COLO668 (cell line): ENCODE measurements around the gene ALPG.
A peak's percentile ranks its signal among the peaks of the same experiment; 100 is the strongest.
"Not testable (repeated sequence)": the region's sequence is repeated elsewhere in the genome, so short reads cannot be mapped to it uniquely, and the experiment has no call there.

ENCODE experiments used
- DNase-seq: peaks from one replicate; lab custom pipeline; 2025; ENCODE audit not compliant: unreplicated experiment; lab: John Stamatoyannopoulos, UW

The ALPG gene

DNA sequence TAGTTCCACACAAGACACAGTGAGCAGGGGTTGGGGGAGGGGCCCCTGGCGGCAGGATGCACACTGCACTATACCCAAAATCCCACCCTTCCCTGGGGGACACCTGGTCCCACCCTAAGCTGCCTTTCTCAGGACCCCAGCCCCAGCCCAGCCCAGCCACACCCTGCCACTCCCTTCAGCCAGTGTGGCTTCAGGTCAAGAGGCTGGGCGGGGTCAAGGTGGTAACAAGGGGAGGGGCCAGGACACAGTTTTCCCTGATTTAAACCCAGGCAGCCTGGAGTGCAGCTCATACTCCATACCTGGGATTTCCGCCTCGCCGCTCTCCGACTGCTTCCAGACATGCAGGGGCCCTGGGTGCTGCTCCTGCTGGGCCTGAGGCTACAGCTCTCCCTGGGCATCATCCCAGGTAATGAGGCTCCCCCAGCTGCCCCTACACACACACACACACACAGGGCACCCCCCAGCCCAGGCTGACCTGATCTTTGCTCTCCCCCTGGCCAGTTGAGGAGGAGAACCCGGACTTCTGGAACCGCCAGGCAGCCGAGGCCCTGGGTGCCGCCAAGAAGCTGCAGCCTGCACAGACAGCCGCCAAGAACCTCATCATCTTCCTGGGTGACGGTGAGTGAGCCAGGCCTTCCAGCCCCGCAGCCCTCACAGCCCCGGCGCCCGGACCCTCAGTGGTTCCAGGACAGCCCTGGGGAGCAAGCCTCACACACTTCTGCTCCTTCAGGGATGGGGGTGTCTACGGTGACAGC, at the start of gene ALPG:
TSS of gene ALPG (plus strand) at position 289 of the 755 bp plus-strand sequence. CDS start at position 340, 51 bp downstream.
- DNase-seq: no peak

DNA sequence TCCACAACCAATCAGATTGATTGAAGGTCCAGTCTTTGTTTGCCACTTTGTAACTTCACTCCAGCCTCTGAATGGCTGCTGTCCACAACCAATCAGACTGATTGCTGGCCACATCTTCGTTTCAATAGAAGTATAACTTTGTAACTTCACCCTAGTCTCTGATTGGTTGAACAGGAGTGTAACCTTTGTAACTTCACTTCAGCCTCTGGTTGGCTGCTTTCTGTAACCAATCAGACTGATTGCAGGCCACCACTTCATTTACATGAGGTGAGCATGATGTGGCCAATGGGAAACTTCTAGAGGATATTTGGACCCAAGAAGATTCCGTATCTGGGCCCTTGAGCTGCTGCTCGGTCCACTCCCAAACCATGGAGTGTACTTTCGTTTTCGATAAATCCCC, 45.0 kb upstream of the ALPG start:
- no peak for DNase-seq

DNA sequence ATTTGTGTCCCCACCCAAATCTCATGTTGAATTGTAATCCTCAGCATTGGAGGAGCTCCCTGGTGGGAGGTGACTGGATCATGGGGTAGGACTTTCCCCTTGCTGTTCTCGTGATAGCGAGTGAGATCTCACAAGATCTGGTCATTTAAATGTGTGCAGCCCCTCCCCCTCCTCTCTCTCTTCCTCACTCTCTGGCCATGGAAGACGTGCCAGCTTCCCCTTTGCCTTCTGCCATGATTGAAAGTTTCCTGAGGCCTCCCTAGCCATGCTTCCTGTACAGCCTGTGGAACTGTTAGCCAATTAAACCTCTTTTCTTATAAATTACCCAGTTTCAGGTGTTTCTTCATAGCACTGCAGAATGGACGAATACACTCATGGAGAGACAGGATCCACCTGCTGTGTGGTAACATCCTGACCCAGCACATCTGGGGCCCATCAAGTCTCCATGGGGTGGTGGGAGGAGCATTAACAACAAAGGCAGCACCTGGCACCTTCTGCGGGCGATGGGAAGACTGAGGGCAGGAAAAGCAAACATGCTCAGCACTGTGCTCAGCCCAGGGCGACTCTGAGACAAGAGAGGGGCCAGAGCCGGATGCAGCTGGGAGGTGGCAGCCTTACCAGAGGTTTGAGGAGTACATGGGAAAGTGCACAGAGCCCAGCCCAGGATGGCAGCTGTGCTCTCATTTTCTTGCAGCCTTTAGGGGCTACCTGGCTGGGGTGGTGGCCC, 44.3 kb upstream of the ALPG start:
- DNase-seq: peak; percentile 89

DNA sequence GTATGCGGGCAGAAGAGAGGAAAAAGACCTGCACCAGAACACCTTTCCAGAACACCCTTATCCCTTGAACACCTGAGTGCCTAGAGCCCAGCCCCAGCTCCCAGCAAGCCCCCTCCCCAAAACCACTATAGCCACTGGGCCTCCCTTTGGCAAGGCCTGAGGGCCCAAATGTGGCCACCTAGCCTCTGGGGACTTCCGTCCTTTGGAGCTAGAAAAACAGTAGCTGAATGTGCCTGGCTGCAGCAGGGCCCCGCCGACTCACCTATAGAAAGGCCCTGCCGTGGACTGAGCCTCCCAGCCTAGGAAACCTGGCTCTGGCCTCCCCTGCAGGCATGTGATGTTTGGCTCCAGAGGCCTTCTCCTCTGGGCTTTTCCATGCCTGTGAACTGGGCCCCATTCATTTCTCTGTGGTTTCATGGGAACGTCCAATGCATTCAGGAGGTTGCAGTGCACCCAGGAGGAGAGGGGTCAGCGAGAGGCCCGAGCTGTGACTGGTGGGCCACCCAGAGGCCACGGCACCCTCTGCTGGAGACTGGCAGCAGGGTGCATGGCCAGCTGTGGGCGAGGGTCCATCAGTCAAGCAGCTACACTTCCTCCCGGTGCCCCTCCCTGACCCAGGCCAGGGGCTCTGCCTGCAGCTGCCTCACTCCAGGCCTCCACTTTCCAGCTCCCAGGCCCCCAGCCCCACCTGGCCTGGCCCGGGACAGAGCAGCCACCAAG, 43.4 kb upstream of the ALPG start:
- not testable (repeated sequence) for DNase-seq

DNA sequence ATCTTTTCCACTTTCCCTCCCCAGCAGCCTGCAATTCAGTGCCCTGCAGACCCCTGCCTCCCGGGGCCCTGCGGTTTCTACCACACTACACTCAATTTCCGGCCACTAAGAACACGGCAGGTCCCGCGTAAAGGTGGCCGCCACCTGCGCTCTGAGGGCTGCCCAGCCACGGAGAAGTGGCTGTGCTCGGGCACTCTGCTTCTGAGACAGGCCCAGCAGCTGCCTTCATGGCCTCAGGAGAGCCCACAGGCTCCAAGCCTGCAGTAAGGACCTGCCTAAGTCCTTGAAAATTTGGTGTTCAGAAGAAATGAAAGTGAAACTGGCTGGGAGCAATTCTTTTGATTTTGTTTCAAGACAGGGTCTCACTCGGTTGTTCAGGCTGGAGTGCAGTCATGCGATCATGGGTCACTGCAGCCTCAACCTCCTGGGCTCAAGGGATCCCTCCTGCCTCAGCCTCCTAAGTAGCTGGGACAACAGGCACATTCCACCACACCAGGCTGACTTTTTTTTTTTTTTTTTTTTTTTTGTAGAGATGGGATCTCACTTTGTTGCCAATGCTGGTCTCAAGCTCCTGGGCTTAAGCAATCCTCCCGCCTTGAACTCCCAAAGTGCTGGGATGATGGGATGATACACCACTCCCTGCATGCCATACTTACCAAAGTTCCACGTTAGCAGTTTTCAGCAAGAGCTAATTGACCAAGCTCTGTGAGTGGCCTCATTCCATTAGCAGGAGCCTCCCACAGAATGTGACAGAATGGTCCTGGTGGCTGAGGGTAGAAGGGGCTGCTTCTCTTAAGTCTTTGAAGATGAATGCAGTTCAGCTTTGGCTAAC, 42.6 kb upstream of the ALPG start:
- DNase-seq: no peak

DNA sequence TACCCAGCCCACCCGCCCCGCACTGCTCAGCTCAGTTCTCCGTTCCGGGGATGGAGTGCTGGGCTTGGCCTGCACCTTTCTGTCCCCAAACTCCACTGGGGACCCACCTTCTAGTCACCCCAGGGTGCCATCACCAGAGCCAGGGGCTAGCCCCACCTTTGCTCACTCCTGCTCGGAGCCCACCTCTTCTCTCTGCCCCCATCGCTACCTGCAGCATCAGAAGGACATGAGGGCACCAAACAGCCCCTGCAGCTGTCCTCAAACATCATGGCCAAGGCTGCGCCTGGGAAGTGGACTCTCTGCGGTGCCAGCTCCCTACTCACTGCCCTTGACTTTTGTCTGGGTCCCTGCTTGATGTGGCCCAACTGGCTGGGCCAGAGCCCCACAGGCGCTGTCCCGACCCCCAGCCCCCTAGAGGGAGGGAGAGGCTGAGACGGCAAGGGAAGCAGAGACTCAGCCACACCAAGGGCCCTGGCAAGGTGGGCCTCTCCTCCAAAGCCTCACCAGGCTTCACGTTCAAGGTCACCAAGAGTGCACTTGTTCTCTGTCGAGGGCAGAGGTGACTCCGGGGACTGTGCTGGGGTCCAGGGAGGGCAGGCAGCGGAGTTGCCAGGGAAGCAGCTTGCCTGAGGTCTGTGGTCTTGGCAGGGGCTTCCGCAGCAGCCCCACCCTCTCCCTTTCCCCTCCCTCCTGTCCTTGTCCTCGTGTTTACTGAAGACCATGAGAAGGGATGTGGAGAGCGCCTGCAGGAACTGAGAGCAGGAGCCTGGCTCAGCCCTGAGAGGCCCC, 41.6 kb upstream of the ALPG start:
- DNase-seq: not testable (repeated sequence)

DNA sequence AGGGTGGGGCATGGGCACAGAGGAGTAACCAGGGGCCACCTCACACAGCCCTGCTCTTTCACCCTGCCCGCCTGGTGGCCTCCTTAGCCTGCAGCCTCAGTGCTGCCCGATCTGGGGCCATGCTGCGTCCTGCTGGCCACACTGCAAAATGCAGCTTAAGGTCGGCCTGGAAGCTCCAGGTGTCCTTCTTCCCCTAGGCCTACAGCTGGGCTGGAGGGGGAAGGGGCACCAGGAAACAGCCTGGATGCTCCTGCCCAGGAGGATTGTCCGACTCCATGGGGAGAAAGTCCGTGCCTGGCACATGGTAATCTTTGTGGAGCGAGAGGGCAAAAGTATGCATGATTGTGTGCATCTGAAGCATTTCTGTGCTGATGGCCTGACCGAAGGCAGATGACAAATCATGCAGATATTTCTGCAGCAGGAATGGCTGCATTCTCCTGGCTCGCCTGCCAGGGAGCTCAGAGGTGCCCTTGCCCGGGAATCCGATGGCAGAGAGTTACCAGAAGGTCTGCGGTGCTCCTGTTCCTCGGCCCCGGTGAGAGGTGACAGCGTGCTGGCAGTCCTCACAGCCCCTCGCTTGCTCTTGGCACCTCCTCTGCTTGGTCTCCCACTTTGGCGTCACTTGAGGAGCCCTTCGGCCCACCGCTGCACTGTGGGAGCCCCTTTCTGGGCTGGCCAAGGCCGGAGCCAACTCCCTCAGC, 40.9 kb upstream of the ALPG start:
- peak; percentile 76 for DNase-seq

DNA sequence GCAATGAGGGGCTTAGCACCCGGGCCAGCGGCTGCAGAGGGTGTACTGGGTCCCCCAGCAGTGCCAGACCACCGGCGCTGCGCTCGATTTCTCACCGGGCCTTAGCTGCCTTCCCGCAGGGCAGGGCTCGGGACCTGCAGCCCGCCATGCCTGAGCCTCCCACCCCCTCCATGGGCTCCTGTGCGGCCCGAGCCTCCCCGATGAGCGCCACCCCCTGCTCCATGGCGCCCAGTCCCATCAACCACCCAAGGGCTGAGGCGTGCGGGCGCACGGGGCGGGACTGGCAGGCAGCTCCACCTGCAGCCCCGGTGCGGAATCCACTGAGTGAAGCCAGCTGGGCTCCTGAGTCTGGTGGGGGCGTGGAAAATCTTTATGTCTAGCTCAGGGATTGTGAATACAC, 40.2 kb upstream of the ALPG start:
- peak; percentile 73 for DNase-seq

DNA sequence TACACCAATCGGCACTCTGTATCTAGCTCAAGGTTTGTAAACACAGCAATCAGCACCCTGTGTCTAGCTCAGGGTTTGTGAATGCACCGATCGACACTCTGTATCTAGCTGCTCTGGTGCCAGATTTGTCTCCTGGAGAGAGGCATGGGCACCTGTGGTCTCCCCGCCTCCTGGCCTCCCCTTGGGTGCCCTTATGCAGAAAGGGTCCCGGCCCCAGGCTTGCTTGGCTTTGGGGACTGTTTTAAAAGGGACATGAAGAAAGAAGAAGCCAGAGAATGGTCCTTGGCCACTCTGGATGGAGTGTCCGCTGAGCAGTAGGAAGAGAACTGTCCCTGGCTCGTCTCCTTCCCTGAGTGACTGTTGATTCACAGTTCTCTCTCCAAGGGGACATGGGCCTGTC, 39.6 kb upstream of the ALPG start:
- DNase-seq: no peak

DNA sequence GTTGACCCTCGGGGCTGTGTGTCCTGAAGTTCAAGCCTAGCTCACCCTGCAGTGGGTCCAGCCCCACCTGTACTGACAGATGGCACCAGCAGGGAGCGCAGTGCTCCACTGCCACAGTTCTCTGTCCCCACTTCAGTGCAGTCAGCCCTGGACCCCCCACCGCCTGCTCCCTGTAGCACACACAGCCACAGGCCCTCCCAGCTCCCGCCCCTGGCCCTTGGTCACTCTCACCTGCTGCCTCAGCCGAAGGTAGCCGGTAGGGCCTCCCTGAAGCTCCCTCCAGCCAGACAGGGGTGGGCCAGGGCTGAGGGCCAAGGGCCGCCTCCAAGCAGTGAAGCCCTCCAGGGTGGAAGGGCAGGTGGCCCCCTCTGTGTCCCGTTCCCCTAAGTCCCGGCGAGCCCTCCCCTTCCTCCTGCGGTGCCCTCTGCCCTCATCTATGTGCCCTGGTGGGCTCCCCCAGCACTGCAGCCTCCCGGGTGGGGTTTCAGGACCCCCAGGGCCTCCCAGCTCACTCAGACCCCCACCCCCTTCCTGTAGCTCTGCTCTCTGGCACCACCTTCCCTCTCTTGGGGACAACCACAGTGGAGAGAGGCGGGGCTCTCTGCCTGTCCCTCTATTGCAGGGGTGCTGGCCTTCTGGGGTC, 38.9 kb upstream of the ALPG start:
- DNase-seq: peak; percentile 18

DNA sequence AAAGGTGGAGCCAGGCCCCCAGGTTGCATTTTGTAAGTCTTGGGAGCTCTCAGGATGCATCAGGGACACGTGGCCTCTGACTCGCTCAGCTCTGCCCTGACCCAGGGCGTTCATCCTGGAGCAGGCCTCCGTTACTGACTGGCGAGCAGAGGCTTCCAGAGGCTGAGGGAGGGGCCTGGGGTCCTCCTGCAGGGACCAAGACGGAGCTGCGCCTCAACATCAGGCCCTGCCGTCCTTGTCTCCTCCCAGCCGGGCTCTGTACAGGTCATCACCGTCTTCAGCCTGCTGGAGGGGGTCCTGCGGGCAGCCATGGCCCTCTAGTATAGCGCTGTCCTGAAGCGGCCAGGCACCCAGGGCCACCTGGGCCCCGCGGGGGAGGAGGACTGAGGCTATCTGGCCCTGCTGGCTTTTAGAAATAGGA, 38.3 kb upstream of the ALPG start:
- no peak for DNase-seq

DNA sequence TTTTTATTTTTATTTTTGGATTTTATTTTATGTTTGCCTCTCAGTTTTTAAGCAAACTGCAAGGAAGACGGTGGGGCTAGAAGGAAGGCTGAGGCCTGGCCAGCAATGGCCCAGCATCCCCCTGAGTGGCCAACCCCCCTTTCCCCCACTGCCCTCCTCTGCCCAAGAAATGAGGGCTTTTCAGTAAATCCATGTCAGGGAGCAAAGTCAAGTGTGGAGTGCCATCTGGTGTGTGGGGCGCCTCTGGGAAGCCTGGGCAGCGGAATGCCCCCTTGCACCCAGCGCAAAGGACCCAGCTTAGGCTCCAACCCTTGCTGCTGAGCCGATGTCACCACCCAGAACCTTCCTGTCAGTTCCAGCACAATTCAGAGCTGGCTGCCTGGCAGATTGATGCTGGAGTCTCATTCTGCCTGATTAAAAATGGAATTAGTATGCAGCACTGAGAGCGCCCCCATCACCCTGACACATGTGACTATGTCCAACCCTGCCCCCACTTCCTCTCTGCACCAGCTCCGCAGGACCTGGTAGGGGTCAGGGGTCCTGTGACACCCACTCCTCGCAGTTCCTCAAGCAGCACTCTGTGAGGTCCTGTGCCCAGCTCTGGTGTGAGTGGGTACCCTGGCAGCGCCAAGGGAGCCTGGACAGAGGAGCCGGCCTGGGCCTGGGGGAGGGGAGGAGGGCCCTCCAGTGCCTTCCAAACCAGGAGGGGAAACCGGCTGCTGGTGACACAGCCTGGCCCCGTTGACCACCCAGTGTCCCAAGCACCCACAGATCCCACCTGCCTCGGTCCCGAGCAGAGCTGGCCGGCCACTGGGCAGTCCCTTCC, 37.3 kb upstream of the ALPG start:
- DNase-seq: no peak

DNA sequence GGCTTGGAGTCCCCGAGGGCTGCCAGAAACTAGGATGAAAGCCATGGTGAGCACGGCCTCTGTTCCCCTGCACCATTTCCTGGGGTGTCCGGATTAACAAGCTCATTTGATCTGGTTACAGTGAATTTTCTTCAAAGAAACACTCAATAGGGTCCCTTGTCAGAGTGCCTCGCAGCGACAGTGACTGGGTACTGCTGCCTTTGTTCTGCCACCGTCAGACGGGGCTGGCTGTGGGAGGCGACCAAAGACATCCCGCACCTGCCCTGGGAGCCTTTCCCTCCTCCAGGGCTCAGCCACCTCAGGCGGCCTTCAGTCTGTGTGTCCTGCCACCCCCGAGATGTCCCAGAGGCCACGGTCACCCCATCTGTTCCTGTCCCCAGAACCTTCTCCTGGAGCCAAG, 36.6 kb upstream of the ALPG start:
- not testable (repeated sequence) for DNase-seq

DNA sequence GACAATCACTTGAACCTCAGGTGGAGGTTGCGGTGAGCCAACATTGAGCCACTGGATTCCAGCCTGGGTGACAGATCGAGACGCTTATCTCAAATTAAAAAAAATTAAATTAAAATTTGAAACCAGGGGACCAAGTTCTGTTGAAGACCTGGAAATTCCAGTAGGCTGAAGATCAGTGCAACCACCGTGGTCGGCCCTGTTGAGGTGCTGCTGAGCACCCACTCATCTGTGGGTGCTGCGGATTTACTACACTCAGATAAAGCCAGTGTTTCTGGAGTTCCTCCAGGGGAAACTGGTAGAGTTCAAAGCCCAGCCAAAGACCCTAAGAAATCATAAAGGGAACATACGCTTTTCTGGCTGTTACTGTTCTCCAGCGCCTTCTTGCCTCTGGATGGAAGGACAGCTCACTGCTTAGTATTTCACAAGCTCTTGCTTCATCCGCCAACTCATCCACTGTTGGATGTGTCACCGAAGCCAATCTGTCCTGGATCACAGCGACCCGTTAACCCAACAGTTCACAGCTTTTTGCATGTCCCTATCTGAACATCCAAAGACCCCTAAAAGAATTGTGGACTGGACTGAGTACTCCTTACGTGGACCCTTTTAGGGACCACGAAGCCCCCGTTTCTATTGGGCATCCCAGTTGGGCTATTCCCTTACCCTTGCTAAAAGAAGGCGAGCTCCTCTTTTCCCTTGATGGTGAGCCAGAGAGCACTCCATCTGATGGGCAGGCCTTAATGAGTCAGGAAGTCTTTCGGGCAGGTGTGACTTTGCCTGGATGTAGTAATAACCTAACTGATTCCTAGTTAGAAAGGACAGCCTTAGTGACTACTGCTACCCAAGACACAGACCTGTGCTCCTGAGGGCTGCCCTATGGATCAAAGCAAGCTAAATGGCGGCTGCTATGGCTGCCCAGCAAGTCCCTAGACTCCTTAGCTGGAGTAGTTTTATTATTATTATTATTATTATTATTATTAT, 34.1 kb upstream of the ALPG start:
- DNase-seq: no peak

DNA sequence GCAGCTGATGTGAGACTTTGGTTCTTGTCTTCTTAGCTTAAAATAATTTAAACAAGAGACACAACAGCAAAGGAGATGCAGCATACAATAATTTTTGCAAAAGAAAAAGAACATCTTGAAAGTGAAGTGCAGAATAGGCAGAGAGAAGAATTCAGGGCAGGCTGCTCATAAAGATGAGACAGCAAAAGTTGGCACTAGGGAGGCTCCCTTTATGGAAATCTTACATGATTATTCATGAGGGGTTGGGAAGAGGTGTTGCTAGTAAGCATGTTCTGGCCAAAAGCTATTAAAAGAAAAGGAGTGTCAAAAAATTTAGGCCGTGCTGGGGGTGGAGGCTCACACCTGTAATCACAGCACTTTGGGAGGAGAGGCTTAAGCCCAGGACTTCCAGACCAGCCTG, 32.3 kb upstream of the ALPG start:
- no peak for DNase-seq

DNA sequence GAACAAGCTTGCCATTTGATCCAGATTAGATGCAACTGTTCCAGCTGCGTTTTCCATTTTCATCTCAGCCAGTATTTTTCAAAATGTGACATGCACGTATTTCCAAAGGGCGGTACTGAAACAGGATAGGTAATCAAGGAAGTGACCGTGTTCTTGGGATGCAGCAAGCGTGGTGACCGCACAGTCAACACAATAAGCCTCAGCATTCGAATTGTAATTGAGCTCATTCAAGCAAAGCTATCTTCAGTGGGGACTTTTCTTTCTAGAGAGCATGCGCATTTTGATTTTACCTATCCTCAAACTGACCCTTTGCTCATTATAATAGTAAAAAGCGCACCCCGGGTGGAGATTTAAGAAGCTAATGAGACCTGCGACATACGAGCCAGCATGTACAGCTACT, 31.5 kb upstream of the ALPG start:
- no peak for DNase-seq

DNA sequence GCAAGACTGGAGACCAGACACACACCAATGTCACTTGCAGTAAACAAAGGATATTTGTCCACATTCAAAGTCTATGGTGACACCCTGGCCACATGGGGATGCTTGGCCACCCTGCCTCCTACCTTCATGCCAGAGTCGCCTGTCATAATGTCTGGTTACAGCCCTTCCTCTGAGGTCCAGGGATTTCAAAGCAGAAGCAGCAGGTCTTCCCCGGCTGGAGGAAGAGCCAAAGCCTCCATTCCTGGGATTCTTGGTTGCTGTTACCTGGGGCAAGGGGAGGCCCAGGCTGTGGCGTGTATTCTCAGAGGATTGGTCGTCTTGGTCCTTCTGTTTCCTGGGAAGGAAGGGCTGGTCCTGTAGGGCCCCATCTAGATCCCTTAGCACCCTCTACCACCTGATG, 30.4 kb upstream of the ALPG start:
- DNase-seq: no peak
